ENCODE measurements around the gene SDHB.

DNA sequence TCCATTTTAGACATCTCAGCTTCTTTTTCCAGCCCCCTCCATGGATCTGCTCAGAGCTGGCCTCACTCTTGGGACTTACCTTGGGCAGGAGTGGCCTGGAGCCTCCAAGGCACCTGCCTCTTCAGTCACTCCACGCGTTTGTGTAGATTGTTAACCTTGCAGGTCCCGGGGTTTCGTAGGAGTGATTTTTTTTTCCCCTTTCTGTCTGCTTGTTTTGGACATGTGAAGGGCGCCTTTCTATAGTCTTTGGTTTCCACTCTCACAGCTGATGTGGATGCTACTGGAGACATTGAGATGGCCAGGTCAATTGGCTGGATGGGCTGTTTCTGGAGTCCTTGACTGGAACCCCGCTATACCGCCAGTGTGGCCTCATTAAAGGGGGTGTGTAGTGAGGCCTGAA lies 2.0 kb upstream of the SDHB start:
- TF ChIP-seq, protein P1, sequence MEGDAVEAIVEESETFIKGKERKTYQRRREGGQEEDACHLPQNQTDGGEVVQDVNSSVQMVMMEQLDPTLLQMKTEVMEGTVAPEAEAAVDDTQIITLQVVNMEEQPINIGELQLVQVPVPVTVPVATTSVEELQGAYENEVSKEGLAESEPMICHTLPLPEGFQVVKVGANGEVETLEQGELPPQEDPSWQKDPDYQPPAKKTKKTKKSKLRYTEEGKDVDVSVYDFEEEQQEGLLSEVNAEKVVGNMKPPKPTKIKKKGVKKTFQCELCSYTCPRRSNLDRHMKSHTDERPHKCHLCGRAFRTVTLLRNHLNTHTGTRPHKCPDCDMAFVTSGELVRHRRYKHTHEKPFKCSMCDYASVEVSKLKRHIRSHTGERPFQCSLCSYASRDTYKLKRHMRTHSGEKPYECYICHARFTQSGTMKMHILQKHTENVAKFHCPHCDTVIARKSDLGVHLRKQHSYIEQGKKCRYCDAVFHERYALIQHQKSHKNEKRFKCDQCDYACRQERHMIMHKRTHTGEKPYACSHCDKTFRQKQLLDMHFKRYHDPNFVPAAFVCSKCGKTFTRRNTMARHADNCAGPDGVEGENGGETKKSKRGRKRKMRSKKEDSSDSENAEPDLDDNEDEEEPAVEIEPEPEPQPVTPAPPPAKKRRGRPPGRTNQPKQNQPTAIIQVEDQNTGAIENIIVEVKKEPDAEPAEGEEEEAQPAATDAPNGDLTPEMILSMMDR (conservative IDR thresholded peaks at IDR 0.05; ENCODE audit: low read length) = no peak
- no peak for TF ChIP-seq EZH2phosphoT487 (IDR thresholded peaks at IDR 0.05; ENCODE audit: borderline replicate concordance)
